Measurements from ENCODE around the gene TYROBP. TPM values are rescaled to one million over a fixed set of nuclear protein-coding genes. Genes with fewer than 3 reads are reported as not detected.
A peak's percentile ranks its signal among the peaks of the same experiment; 100 is the strongest.

The TYROBP gene
- total RNA-seq, 1 experiment from 2014 or later = not detected

- POLR2A ChIA-PET = interaction anchor here (0.6 to 0.7 kb wide), 2 partner anchors 12 to 207 kb away, joined by 3 to 9 read pairs; partner anchors contain the start of gene KIRREL2
Measured at GRCh38 chr19:35868172-35868822, 39.8 kb downstream of the TYROBP start, which contains the start of gene APLP1. APLP1 (plus strand) TSS chr19:35868574; CDS start chr19:35868637, 63 bp downstream.

GRCh38 chr19:35863018-35863417 lies 45.1 kb downstream of the TYROBP start:
- ChIA-PET CTCF (interaction anchor here (0.6 kb wide), 1 partner anchor 248 kb away, joined by 7 read pairs; no protein-coding TSS in a partner anchor), POLR2A (interaction anchor here (0.7 kb wide), 1 partner anchor 54 kb away, joined by 3 read pairs; no protein-coding TSS in a partner anchor)
- ATAC-seq = no peak
- no peaks in the 10 kb centered on the region for H3K4me1 ChIP-seq (ENCODE audit: control insufficient read depth, insufficient read depth, low read length)
- in situ Hi-C loops (cut with HindIII; ENCODE audit: low pct_unique_long_range_greater_than_20kb, low sequenced_read_pairs) = no loop called here
- no peak overlapping the region for H3K4me3 ChIP-seq (ENCODE audit: low read depth in 2 of 2, low read length in 2 of 2)
- no peak for DNase-seq (ENCODE audit: low read depth, low spot score)
- no peaks in the 10 kb centered on the region for H3K27me3 ChIP-seq (ENCODE audit: control insufficient read depth, insufficient read depth, low read length)
- no TSS peak for BruUV-seq (replicated peaks)
- H3K36me3 ChIP-seq (ENCODE audit: control insufficient read depth, insufficient read depth, low read length) = no peaks in the 10 kb centered on the region
- H3K9me3 ChIP-seq (ENCODE audit: control insufficient read depth, insufficient read depth, low read depth, low read length) = no peaks in the 10 kb centered on the region
- TF ChIP-seq REST (IDR thresholded peaks at IDR 0.05; ENCODE audit: insufficient read depth in 1 of 2, low read depth in 2 of 2, low read length in 1 of 2) (no peak), SIN3A (IDR thresholded peaks at IDR 0.05; ENCODE audit: borderline replicate concordance, insufficient read depth, low read depth, low read length) (no peak), CTCF (IDR thresholded peaks at IDR 0.05) (no peak), TCF7L2 (IDR thresholded peaks at IDR 0.05; ENCODE audit: low read depth, low read length) (no peak), POLR2AphosphoS5 (IDR thresholded peaks at IDR 0.05; ENCODE audit: low read depth, low read length) (no peak)
- intact Hi-C loops (cut with micrococcal nuclease; ENCODE audit: unreplicated experiment) = no loop called here
- no peak overlapping the region for H3K27ac ChIP-seq (ENCODE audit: low read length)

More at GRCh38 chr19:35868172-35868822, 39.8 kb downstream of the TYROBP start, which contains the start of gene APLP1:
- Histone ChIP-seq H3K9me3 (ENCODE audit: control insufficient read depth, insufficient read depth, low read depth, low read length) (no peaks in the 10 kb centered on the region), H3K4me1 (ENCODE audit: control insufficient read depth, insufficient read depth, low read length) (peaks cover 9% of the 10 kb centered on the region), H3K4me3 (ENCODE audit: low read depth in 2 of 2, low read length in 2 of 2) (peak within 1 kb of the TSS; percentile 53 to 89), H3K36me3 (ENCODE audit: control insufficient read depth, insufficient read depth, low read length) (no peaks in the 10 kb centered on the region), H3K27ac (ENCODE audit: low read length) (peak within 1 kb of the TSS; percentile 68), H3K27me3 (ENCODE audit: control insufficient read depth, insufficient read depth, low read length) (no peaks in the 10 kb centered on the region)
- DNase-seq (ENCODE audit: low read depth, low spot score) = no peak
- intact Hi-C loops (cut with micrococcal nuclease; ENCODE audit: unreplicated experiment) = no loop called here
- peak; percentile 80 for ATAC-seq
- TF ChIP-seq SIN3A (IDR thresholded peaks at IDR 0.05; ENCODE audit: borderline replicate concordance, insufficient read depth, low read depth, low read length) (peak; percentile 57; the same call in 1 of the 2 replicates), POLR2AphosphoS5 (IDR thresholded peaks at IDR 0.05; ENCODE audit: low read depth, low read length) (no peak)
- CTCF ChIA-PET = interaction anchor here (0.6 kb wide), 1 partner anchor 49 kb away, joined by 4 read pairs; no protein-coding TSS in a partner anchor
- BruUV-seq (replicated peaks) = no TSS peak
- in situ Hi-C loops (cut with HindIII; ENCODE audit: low pct_unique_long_range_greater_than_20kb, low sequenced_read_pairs) = no loop called here
